ENCODE data around the gene OAS3. TPM values are rescaled to one million over a fixed set of nuclear protein-coding genes. Genes with fewer than 3 reads are reported as not detected.

The OAS3 gene
- total RNA-seq, 1 donor from 2014 or later: 24.4 TPM

DNA sequence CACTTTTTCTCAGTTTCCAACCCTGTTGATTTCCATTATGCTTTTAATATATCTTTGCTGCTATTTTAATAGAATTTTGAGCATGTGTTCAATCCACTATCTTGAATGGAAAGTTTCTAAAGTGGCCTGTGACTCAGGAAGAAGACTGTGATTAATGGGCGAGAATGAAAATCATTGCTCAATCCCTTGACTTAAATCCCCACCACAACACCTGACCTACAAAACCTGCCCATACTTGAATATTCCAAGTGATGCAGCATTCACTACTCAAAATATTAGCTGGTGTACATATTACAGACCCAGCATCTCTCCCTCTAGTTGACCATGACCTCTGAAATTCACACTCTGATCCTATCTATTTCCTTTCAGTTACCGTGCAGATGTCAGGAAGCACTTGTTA is 1.3 kb upstream of the OAS3 start:
- DNase-seq (ENCODE audit: low read depth): no peak
- H3K4me3 ChIP-seq (ENCODE audit: low read depth, low read length): no peak overlapping the region

GRCh38 chr12:112938751-112939150 is 477 bp downstream of the OAS3 start:
- peak overlapping the region; percentile 80 for H3K4me3 ChIP-seq (ENCODE audit: low read depth, low read length)
- no peak for DNase-seq (ENCODE audit: low read depth)
- no peak for TF ChIP-seq CTCF (conservative IDR thresholded peaks at IDR 0.05; ENCODE audit: low read depth, low read length)

More for the DNA sequence above, 1.3 kb upstream of the OAS3 start:
- TF ChIP-seq CTCF (conservative IDR thresholded peaks at IDR 0.05; ENCODE audit: low read depth, low read length): no peak

GRCh38 chr12:112939761-112940381 is 1.6 kb downstream of the OAS3 start:
- H3K4me3 ChIP-seq (ENCODE audit: low read depth, low read length): no peak overlapping the region
- DNase-seq (ENCODE audit: low read depth): no peak
- no peak for TF ChIP-seq CTCF (conservative IDR thresholded peaks at IDR 0.05; ENCODE audit: low read depth, low read length)

- no peak for TF ChIP-seq CTCF (conservative IDR thresholded peaks at IDR 0.05; ENCODE audit: low read depth, low read length)
- DNase-seq (ENCODE audit: low read depth): no peak
- no peak overlapping the region for H3K4me3 ChIP-seq (ENCODE audit: low read depth, low read length)
Observed at GRCh38 chr12:112941528-112942335, 3.5 kb downstream of the OAS3 start.

GRCh38 chr12:112942572-112942971 is 4.3 kb downstream of the OAS3 start:
- no peak for DNase-seq (ENCODE audit: low read depth)
- no peak overlapping the region for H3K4me3 ChIP-seq (ENCODE audit: low read depth, low read length)
- no peak for TF ChIP-seq CTCF (conservative IDR thresholded peaks at IDR 0.05; ENCODE audit: low read depth, low read length)

DNA sequence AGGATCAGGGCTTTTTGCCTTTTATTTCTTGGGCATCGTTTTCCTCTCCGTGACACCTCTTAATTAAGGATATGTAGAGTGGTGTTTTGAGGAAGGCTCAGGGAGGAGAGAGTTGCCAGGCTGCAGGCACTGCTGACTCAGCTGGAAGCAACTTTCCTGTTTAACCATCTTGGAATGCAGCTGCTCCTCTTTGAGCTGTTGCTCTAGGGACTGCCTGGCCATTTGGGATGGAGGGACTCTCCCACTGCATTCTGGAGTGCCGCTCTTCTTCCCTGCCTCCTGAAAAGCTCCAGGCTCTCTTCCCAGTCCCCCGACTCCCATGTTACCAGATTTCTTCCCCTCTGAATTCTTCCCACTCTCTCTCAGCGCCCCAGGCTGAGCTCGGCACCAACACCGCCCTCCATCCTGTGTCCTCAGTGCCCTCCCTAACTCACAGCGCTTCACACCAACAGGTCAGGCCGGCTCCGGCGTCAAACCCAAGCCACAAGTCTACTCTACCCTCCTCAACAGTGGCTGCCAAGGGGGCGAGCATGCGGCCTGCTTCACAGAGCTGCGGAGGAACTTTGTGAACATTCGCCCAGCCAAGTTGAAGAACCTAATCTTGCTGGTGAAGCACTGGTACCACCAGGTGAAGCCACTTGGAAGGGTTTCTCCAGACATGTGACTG is 5.9 kb downstream of the OAS3 start:
- TF ChIP-seq CTCF (conservative IDR thresholded peaks at IDR 0.05; ENCODE audit: low read depth, low read length): no peak
- no peak overlapping the region for H3K4me3 ChIP-seq (ENCODE audit: low read depth, low read length)
- no peak for DNase-seq (ENCODE audit: low read depth)

Data from epithelial cell of proximal tubule (primary cell).